HepG2 (cell line): ENCODE measurements around the gene TOX2. TPM values are rescaled to one million over a fixed set of nuclear protein-coding genes. Genes with fewer than 3 reads are reported as not detected.

Experiments used
- ATAC-seq: fragments of 200-7000 bp; cut with Tn5 transposase; 3 replicates; pipeline ENCODE4 v1.9.1; 2020; ENCODE audit warnings: mild to moderate bottlenecking, moderate library complexity
- BruUV-seq: library from RNA; stranded (reverse); fragments of 400-500 nt; replicated peaks from 2 replicates; lab custom pipeline; 2021; lab: Mats Ljungman, UMichigan
- CTCF ChIA-PET: fragments of 300-600 bp; formaldehyde crosslinking; extraction: SDS; loops from one replicate; lab custom pipeline; 2021; ENCODE audit warnings: low total read pairs, inconsistent platforms, low intra/inter-chr PET ratio; lab: Yijun Ruan, JAX
- POLR2A ChIA-PET: fragments of 350-600 bp; sonication (Branson Sonifier 250); formaldehyde crosslinking; loops from one replicate; lab custom pipeline; 2020; ENCODE audit warnings: antibody characterized with exemption, inconsistent platforms; lab: Yijun Ruan, JAX
- DNase-seq: peaks from one replicate; pipeline ENCODE4 v3.0.0-alpha.2; 2015; ENCODE audit warnings: low spot score
- FAIRE-seq: peaks from 3 replicates; lab custom pipeline; 2011; peaks lifted over from hg19 to GRCh38; lab: Jason Lieb, UNC
- H2AFZ ChIP-seq: one replicate; pipeline ENCODE4 v1.6.1; 2011; ENCODE audit warnings: low read length, inconsistent platforms
- H3K27ac ChIP-seq: fragments of 300-600 bp; 3 replicates; pipeline ENCODE4 v1.8.0; 2011; ENCODE audit warnings: mixed run types, mild to moderate bottlenecking, mixed read lengths, low read length, inconsistent platforms; ENCODE audit not compliant: insufficient read depth; ENCODE audit errors: extremely low read length
- H3K27me3 ChIP-seq, 2 experiments: fragments of 200-600 bp in 1 of 2; 2 replicates in 1 of 2; 3 replicates in 1 of 2; pipeline versions ENCODE4 v1.6.0 to v1.8.0; 2011; ENCODE audit warnings: low read length in 2 of 2, mild to moderate bottlenecking in 2 of 2, moderate library complexity in 2 of 2, inconsistent platforms in 1 of 2; ENCODE audit not compliant: insufficient read depth in 2 of 2, control insufficient read depth in 1 of 2
- H3K36me3 ChIP-seq, 2 experiments: fragments of 200-600 bp in 1 of 2; replicated peaks in 1 of 2; 2 replicates in 1 of 2; 3 replicates in 1 of 2; pipeline versions ENCODE4 v1.5.1 to v1.8.0; 2011; ENCODE audit warnings: low read length in 2 of 2, inconsistent platforms in 1 of 2; ENCODE audit not compliant: insufficient read depth in 2 of 2, control insufficient read depth in 1 of 2
- H3K4me1 ChIP-seq: 2 replicates; pipeline ENCODE4 v1.5.1; 2012; ENCODE audit warnings: low read length, inconsistent platforms; ENCODE audit not compliant: insufficient read depth
- H3K4me2 ChIP-seq: 2 replicates; pipeline ENCODE4 v1.6.0; 2011; ENCODE audit warnings: low read depth, low read length, inconsistent platforms
- H3K4me3 ChIP-seq, 3 experiments: fragments of 200-600 bp in 1 of 3; sonication (generic), shearing (Covaris generic) in 1 of 3; replicated peaks in 1 of 3; 2 replicates each; pipeline ENCODE4 v1.5.1; 2011 to 2016; ENCODE audit warnings: low read length in 3 of 3, inconsistent platforms in 2 of 3, low read depth in 2 of 3, mild to moderate bottlenecking in 2 of 3, control low read depth in 1 of 3, mixed read lengths in 1 of 3; ENCODE audit not compliant: insufficient read depth in 1 of 3
- H3K79me2 ChIP-seq: one replicate; pipeline ENCODE4 v1.6.1; 2011; ENCODE audit warnings: low read length, inconsistent platforms; ENCODE audit not compliant: insufficient read depth
- H3K9ac ChIP-seq: 2 replicates; pipeline ENCODE4 v1.6.0; 2011; ENCODE audit warnings: mild to moderate bottlenecking, low read depth, low read length, inconsistent platforms; ENCODE audit not compliant: insufficient read depth
- H3K9me3 ChIP-seq: 2 replicates; pipeline ENCODE4 v1.5.1; 2012; ENCODE audit warnings: mild to moderate bottlenecking, low read length
- H4K20me1 ChIP-seq: 2 replicates; pipeline ENCODE4 v1.6.0; 2011; ENCODE audit warnings: inconsistent platforms, mild to moderate bottlenecking, low read length, moderate library complexity; ENCODE audit not compliant: insufficient read depth
- KAT7 ChIP-seq: IDR thresholded peaks from 2 replicates; pipeline ENCODE4 v1.6.1; 2018; ENCODE audit warnings: borderline replicate concordance, missing compliant biosample characterization
- KDM3A ChIP-seq: IDR thresholded peaks from 2 replicates; pipeline ENCODE4 v1.6.1; 2018; ENCODE audit warnings: low read depth, missing compliant biosample characterization
- PBX3 ChIP-seq: sonication (generic); formaldehyde crosslinking; IDR thresholded peaks from 2 replicates; pipeline ENCODE4 v1.8.1; 2023; ENCODE audit warnings: missing genetic modification reagents, inconsistent platforms, borderline replicate concordance
- PCBP1 ChIP-seq: fragments of 200-400 bp; formaldehyde crosslinking; IDR thresholded peaks from 2 replicates; pipeline ENCODE4 v1.6.1; 2017; ENCODE audit warnings: mild to moderate bottlenecking, low read depth, low read length, borderline replicate concordance
- PHF5A ChIP-seq: IDR thresholded peaks from one replicate; pipeline ENCODE4 v1.6.1; 2018; ENCODE audit warnings: low read depth, missing genetic modification reagents; ENCODE audit not compliant: unreplicated experiment
- SMAD3 ChIP-seq: sonication (generic); formaldehyde crosslinking; IDR thresholded peaks from 2 replicates; pipeline ENCODE4 v1.4.0; 2020; ENCODE audit warnings: missing genetic modification reagents
- THAP8 ChIP-seq: sonication (generic); formaldehyde crosslinking; IDR thresholded peaks from 2 replicates; pipeline ENCODE4 v1.5.1; 2020; ENCODE audit warnings: missing genetic modification reagents, mild to moderate bottlenecking, borderline replicate concordance
- ZNF33A ChIP-seq: sonication (generic); formaldehyde crosslinking; IDR thresholded peaks from 2 replicates; pipeline ENCODE4 v1.5.1; 2020; ENCODE audit warnings: missing genetic modification reagents, mild to moderate bottlenecking, moderate library complexity, borderline replicate concordance
- ZNF670 ChIP-seq: sonication (generic); formaldehyde crosslinking; IDR thresholded peaks from 2 replicates; pipeline ENCODE4 v1.8.0; 2022; ENCODE audit warnings: mild to moderate bottlenecking, missing genetic modification reagents, borderline replicate concordance
- ZNF816 ChIP-seq: sonication (generic); formaldehyde crosslinking; IDR thresholded peaks from 2 replicates; pipeline ENCODE4 v1.8.0; 2022; ENCODE audit warnings: missing genetic modification reagents, mild to moderate bottlenecking, borderline replicate concordance
- ZNF83 ChIP-seq: sonication (generic); formaldehyde crosslinking; IDR thresholded peaks from 2 replicates; pipeline ENCODE4 v1.4.0; 2020; ENCODE audit warnings: missing genetic modification reagents, mild to moderate bottlenecking, borderline replicate concordance
- whole genome bisulfite sequencing: methylation state at CpG from one replicate; pipeline ENCODE4 v1.1.6; 2017; ENCODE audit warnings: low lambda C conversion rate; 5-methylcytosine and 5-hydroxymethylcytosine counted together
- in situ Hi-C: cut with HindIII; loops from 2 replicates; pipeline ENCODE4 v1.10.0; 2017; ENCODE audit warnings: low pct_unique_long_range_greater_than_20kb; ENCODE audit not compliant: extremely low pct_ligation_motif_present
- intact Hi-C: fragments of 100-400 bp; cut with micrococcal nuclease; formaldehyde crosslinking; loops from one replicate; pipeline ENCODE4 v1.10.0; 2022; ENCODE audit not compliant: unreplicated experiment
- polyA plus RNA-seq, 8 experiments: library from polyadenylated mRNA; depleted of rRNA in 3 of 8; stranded (reverse) in 7 of 8; unstranded in 1 of 8; fragments of >200 nt; fragmentation: Illumina TruSeq in 4 of 8; extraction: Trizol in 4 of 8; gene quantifications; 2 replicates each; pipeline versions ENCODE4 v1.2.1 to v1.2.3, GENCODE V29; 2011 to 2016; ENCODE audit warnings: low read depth in 4 of 8, missing spikeins in 1 of 8, mixed read lengths in 1 of 8; ENCODE audit not compliant: insufficient read depth in 1 of 8
- total RNA-seq, 5 experiments: library from RNA; depleted of rRNA; stranded (reverse); fragments of >200 nt; fragmentation: Illumina TruSeq; extraction: Trizol; gene quantifications; 2 replicates each; pipeline ENCODE4 v1.2.3, GENCODE V29; 2016; ENCODE audit warnings: low read depth in 1 of 5
- TF ChIP-seq, protein P1 (sequence below): sonication (generic); formaldehyde crosslinking; IDR thresholded peaks from 2 replicates; pipeline ENCODE4 v1.4.0; 2020; ENCODE audit warnings: low read depth, mild to moderate bottlenecking, missing genetic modification reagents

Gene TOX2
- total and polyA plus RNA-seq, 2 of the 13 experiments (the other 11 are each of a cell fraction or from before 2014, with no cell fraction given), result not detected

- intact Hi-C loops (no loop called here), in situ Hi-C loops (no loop called here)
- no peak for ATAC-seq
- TF ChIP-seq THAP8 (no peak), ZNF33A (CRISPR knock-in tag) (no peak), SMAD3 (no peak), ZNF816 (CRISPR knock-in tag) (no peak), KAT7 (CRISPR knock-in tag) (no peak), PBX3 (CRISPR knock-in tag) (no peak), KDM3A (CRISPR knock-in tag) (no peak), PCBP1 (no peak), ZNF83 (CRISPR knock-in tag) (no peak), PHF5A (CRISPR knock-in tag) (no peak), ZNF670 (CRISPR knock-in tag) (no peak)
- TF ChIP-seq, protein P1, sequence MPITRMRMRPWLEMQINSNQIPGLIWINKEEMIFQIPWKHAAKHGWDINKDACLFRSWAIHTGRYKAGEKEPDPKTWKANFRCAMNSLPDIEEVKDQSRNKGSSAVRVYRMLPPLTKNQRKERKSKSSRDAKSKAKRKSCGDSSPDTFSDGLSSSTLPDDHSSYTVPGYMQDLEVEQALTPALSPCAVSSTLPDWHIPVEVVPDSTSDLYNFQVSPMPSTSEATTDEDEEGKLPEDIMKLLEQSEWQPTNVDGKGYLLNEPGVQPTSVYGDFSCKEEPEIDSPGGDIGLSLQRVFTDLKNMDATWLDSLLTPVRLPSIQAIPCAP (CRISPR knock-in tag), result no peak
- H3K4me1 ChIP-seq, result no peaks in the 10 kb centered on the region
- no peaks in the 10 kb centered on the region for H3K36me3 ChIP-seq
- H2AFZ ChIP-seq, result no peak overlapping the region
- H3K4me2 ChIP-seq, result no peak overlapping the region
- no peak overlapping the region for H3K4me3 ChIP-seq
- ChIA-PET POLR2A (no interaction called here), CTCF (no interaction called here)
- FAIRE-seq, result no peak
- no peaks in the 10 kb centered on the region for H3K79me2 ChIP-seq
- H4K20me1 ChIP-seq, result no peaks in the 10 kb centered on the region
- no peak overlapping the region for H3K27ac ChIP-seq
- no peak for DNase-seq
- H3K27me3 ChIP-seq, result no peaks in the 10 kb centered on the region; a peak in 1 of 5 replicates
- no TSS peak for BruUV-seq
- H3K9ac ChIP-seq, result no peak overlapping the region
- H3K9me3 ChIP-seq, result no peaks in the 10 kb centered on the region
- 3% methylated on average over 7 of the region's 7 CpGs for WGBS
These were observed 54.4 kb downstream of the TOX2 start for GRCh38 chr20:43969028-43969447.
